BLaER1 (cell line): ENCODE results near the gene PFN1.

Experiments
- H3K27ac ChIP-seq: shearing (Covaris generic); formaldehyde crosslinking; 2 replicates; pipeline ENCODE4 v1.8.1; 2022
- H3K27me3 ChIP-seq: shearing (Covaris generic); formaldehyde crosslinking; 2 replicates; pipeline ENCODE4 v1.8.1; 2022
- H3K36me3 ChIP-seq: shearing (Covaris generic); formaldehyde crosslinking; 2 replicates; pipeline ENCODE4 v1.8.1; 2022
- H3K4me1 ChIP-seq: shearing (Covaris generic); formaldehyde crosslinking; 2 replicates; pipeline ENCODE4 v1.8.1; 2022
- H3K4me2 ChIP-seq: shearing (Covaris generic); formaldehyde crosslinking; 2 replicates; pipeline ENCODE4 v1.8.1; 2022
- H3K4me3 ChIP-seq: shearing (Covaris generic); formaldehyde crosslinking; 2 replicates; pipeline ENCODE4 v1.8.1; 2022
- H3K9ac ChIP-seq: shearing (Covaris generic); formaldehyde crosslinking; 2 replicates; pipeline ENCODE4 v1.8.1; 2022
- H3K9me3 ChIP-seq: shearing (Covaris generic); formaldehyde crosslinking; 2 replicates; pipeline ENCODE4 v1.8.1; 2022
- H4K20me1 ChIP-seq: shearing (Covaris generic); formaldehyde crosslinking; 2 replicates; pipeline ENCODE4 v1.8.1; 2022
- Cebpa-rat ChIP-seq: shearing (Covaris generic); IDR thresholded peaks from 2 replicates; pipeline ENCODE4 v1.8.1; 2022

Gene PFN1

DNA sequence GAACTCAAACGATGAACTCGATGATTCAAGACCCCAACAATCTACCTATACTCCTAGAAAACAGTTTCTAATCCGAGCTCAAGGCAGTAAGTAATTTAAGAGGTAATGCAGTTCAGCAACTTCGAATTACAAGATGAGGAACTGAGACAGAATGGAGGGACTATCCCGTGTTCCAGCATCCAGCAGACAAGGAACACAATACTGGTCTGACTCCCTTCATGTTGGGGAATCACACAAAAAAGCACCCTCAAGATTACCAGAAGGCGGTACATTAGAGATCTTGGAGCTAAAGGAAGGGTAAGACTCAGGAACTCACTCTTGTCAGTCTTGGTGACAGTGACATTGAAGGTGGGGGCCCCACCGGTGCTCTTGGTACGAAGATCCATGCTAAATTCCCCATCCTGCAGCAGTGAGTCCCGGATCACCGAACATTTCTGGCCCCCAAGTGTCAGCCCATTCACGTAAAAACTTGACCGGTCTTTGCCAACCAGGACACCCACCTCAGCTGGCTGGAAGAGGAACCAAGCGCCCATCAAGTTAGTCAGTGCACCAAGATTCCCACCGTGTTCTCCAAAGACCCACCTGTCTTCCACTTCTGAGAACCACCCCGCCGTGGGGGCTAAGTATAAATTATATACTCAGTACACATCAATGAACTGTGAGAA is 1.9 kb downstream of the PFN1 start:
- peaks cover 52% of the 10 kb centered on the region for H3K36me3 ChIP-seq
- TF ChIP-seq Cebpa-rat: no peak
- peak overlapping the region; percentile 99 for H3K9ac ChIP-seq
- no peaks in the 10 kb centered on the region for H3K9me3 ChIP-seq
- H3K4me3 ChIP-seq: peak overlapping the region; percentile 100
- H3K4me1 ChIP-seq: peaks cover 69% of the 10 kb centered on the region
- peak overlapping the region; percentile 99; the same call in 1 of the 2 replicates for H3K27ac ChIP-seq
- H3K4me2 ChIP-seq: peak overlapping the region; percentile 99
- peaks cover 69% of the 10 kb centered on the region for H4K20me1 ChIP-seq
- no peaks in the 10 kb centered on the region for H3K27me3 ChIP-seq

DNA sequence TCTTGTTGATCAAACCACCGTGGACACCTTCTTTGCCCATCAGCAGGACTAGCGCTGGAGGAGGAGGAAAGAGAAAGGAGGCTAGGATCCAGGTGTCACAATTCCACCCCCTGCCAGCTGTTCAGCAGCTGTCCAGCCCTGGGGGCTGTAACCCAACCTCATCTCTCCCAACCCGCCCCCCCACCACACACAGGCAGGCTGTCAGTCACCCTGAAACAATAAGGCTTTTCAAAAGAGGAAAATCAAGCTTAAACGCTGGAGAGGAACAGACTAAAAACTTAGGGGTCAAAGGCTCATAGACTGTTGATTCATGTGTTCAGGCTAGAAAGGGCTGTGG is 2.4 kb downstream of the PFN1 start:
- peak overlapping the region; percentile 99 for H3K9ac ChIP-seq
- no peak for TF ChIP-seq Cebpa-rat
- H3K4me3 ChIP-seq: peak overlapping the region; percentile 100
- peaks cover 74% of the 10 kb centered on the region for H4K20me1 ChIP-seq
- H3K4me2 ChIP-seq: peak overlapping the region; percentile 99
- H3K4me1 ChIP-seq: peaks cover 69% of the 10 kb centered on the region
- H3K9me3 ChIP-seq: no peaks in the 10 kb centered on the region
- H3K27ac ChIP-seq: no peak overlapping the region
- no peaks in the 10 kb centered on the region for H3K27me3 ChIP-seq
- peaks cover 52% of the 10 kb centered on the region for H3K36me3 ChIP-seq

DNA sequence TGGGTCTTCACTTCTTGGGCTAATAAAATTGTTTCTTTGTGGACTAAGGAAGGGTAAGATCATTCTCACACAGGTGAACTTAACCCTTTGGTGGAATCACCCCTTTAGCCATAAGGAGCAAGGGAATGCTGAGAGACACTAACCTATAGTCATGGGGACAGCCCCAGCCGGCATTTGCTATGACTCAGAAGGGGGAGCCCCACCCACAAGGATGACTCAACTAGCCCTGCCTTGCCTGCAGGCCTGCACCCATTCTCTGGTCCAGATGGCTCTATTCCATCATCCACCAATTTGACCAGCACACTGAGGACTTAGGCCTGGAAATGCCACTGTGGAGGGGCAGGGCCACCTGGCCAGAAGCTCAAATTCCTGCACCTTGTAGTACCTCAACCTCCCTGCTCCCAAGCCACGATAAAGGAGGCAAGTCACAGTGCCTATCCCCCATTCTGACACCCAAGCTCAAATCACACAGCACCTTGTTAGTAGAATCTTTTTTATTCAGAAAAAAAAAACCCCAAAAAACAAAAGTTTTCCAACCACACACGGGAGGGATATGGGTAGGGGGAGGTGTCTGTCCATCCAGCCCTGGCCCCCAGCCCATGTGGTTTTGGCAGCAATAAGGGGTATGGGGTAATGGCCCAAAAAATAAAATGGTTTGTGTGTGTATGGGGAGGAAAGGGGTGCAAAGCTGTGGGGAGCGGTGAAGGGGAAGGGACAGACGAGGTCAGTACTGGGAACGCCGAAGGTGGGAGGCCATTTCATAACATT is 3.0 kb downstream of the PFN1 start:
- peaks cover 65% of the 10 kb centered on the region for H3K4me1 ChIP-seq
- H3K27ac ChIP-seq: 0 out of 2 replicates have a peak overlapping the region, but pooled peaks have one; percentile 14
- H3K27me3 ChIP-seq: no peaks in the 10 kb centered on the region
- no peaks in the 10 kb centered on the region for H3K9me3 ChIP-seq
- TF ChIP-seq Cebpa-rat: no peak
- peak overlapping the region; percentile 99 for H3K4me2 ChIP-seq
- H3K4me3 ChIP-seq: peak overlapping the region; percentile 100
- peaks cover 52% of the 10 kb centered on the region for H3K36me3 ChIP-seq
- H3K9ac ChIP-seq: peak overlapping the region; percentile 55
- H4K20me1 ChIP-seq: peaks cover 74% of the 10 kb centered on the region

DNA sequence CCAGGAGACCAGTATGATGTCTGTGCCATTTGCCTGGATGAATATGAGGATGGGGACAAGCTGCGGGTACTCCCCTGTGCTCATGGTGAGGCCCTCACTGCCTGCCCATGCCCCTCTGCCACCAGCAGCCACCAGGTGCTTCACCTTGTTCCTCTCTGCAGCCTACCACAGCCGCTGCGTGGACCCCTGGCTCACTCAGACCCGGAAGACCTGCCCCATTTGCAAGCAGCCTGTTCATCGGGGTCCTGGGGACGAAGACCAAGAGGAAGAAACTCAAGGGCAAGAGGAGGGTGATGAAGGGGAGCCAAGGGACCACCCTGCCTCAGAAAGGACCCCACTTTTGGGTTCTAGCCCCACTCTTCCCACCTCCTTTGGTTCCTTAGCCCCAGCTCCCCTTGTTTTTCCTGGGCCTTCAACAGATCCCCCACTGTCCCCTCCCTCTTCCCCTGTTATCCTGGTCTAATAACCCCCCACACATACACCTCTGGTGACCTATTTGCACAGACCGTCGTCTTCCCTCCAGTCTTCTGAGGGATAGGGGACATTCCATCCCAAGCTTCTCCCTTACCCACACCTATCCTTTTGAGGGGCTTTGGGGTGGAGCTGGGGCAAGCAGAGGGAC is 3.7 kb downstream of the PFN1 start:
- peak overlapping the region; percentile 29; the same call in 1 of the 2 replicates for H3K27ac ChIP-seq
- no peaks in the 10 kb centered on the region for H3K27me3 ChIP-seq
- peak overlapping the region; percentile 100 for H3K4me3 ChIP-seq
- no peaks in the 10 kb centered on the region for H3K9me3 ChIP-seq
- H3K9ac ChIP-seq: peak overlapping the region; percentile 55
- H3K4me2 ChIP-seq: peak overlapping the region; percentile 99
- TF ChIP-seq Cebpa-rat: no peak
- peaks cover 74% of the 10 kb centered on the region for H4K20me1 ChIP-seq
- H3K4me1 ChIP-seq: peaks cover 62% of the 10 kb centered on the region
- H3K36me3 ChIP-seq: peaks cover 52% of the 10 kb centered on the region

DNA sequence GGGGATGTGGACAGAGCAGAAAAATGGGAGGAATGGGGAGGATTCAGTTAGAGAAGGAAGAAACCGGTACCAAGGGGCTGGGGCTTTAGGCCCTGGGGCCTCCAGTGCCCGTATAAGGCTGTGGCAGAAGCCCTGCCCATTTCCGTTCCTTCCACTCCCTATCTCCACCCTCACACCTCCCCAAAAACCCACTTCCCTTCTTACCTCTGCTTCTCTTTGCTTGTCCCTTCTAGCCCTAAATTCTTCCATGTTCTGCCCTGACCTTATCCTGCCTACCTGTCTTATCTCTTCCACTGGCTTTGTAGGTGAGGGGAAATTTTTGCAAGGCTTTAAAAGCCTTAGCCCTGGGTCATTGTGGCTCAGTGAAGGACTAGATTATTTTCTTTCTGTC is 4.2 kb downstream of the PFN1 start:
- peaks cover 52% of the 10 kb centered on the region for H3K36me3 ChIP-seq
- peak overlapping the region; percentile 29; the same call in 1 of the 2 replicates for H3K27ac ChIP-seq
- H4K20me1 ChIP-seq: peaks cover 74% of the 10 kb centered on the region
- TF ChIP-seq Cebpa-rat: no peak
- no peaks in the 10 kb centered on the region for H3K27me3 ChIP-seq
- no peaks in the 10 kb centered on the region for H3K9me3 ChIP-seq
- H3K4me2 ChIP-seq: peak overlapping the region; percentile 99
- H3K4me1 ChIP-seq: peaks cover 63% of the 10 kb centered on the region
- peak overlapping the region; percentile 55 for H3K9ac ChIP-seq
- H3K4me3 ChIP-seq: peak overlapping the region; percentile 100

DNA sequence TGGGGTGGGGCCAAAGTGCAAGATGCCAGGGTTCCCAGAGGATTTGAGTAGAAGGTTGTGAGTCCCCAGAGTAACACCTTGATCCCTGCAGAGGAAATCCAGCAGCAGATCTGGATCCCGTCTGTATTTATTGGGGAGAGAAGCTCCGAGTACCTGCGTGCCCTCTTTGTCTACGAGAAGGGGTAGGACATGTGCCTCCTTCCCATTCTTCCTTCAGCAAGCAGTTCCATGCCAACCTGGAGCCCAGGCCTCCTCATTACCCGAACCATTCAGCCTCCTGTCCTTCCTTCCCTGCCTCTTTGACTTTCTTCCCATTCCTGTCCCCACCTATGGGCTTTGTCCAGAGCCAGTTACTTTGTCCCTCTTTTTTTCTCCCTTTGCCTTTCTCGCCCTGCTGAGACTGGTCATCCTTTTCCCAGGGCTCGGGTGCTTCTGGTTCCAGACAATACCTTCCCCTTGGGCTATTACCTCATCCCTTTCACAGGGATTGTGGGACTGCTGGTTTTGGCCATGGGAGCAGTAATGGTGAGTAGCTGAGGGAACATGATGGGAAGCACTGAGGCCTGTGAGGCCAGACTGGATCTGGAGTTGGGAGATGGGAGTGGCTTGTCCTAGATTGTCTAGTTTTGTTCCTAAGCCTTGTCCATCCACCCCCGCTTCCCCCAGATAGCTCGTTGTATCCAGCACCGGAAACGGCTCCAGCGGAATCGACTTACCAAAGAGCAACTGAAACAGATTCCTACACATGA is 5.4 kb downstream of the PFN1 start:
- no peak for TF ChIP-seq Cebpa-rat
- Histone ChIP-seq H3K27me3 (no peaks in the 10 kb centered on the region), H3K27ac (0 out of 2 replicates have a peak overlapping the region, but pooled peaks have one; percentile 29), H3K9me3 (no peaks in the 10 kb centered on the region), H3K9ac (peak overlapping the region; percentile 55; the same call in 1 of the 2 replicates), H3K4me3 (no peak overlapping the region), H3K4me2 (peak overlapping the region; percentile 99), H4K20me1 (peaks cover 77% of the 10 kb centered on the region), H3K36me3 (peaks cover 60% of the 10 kb centered on the region), H3K4me1 (peaks cover 75% of the 10 kb centered on the region)

DNA sequence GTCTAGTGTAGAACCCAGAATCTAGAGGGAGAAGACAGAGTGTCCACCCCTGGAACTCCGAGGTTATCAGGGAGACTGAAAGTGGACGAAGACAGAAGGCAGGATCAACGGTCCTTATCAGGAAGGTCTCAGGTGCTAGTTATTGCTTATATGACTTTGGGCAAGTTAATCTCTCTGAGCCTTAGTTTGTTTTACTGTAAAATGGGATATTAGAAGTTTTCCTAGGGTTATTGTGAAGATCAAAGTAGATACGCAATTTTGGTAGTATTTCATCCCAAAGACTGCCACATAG is 7.1 kb downstream of the PFN1 start:
- Histone ChIP-seq H3K36me3 (peaks cover 71% of the 10 kb centered on the region), H3K4me3 (peak overlapping the region; percentile 89), H3K27me3 (no peaks in the 10 kb centered on the region), H3K4me2 (peak overlapping the region; percentile 99), H3K4me1 (peaks cover 81% of the 10 kb centered on the region), H3K9me3 (no peaks in the 10 kb centered on the region), H4K20me1 (peaks cover 60% of the 10 kb centered on the region), H3K27ac (peak overlapping the region; percentile 96), H3K9ac (peak overlapping the region; percentile 98)
- no peak for TF ChIP-seq Cebpa-rat

DNA sequence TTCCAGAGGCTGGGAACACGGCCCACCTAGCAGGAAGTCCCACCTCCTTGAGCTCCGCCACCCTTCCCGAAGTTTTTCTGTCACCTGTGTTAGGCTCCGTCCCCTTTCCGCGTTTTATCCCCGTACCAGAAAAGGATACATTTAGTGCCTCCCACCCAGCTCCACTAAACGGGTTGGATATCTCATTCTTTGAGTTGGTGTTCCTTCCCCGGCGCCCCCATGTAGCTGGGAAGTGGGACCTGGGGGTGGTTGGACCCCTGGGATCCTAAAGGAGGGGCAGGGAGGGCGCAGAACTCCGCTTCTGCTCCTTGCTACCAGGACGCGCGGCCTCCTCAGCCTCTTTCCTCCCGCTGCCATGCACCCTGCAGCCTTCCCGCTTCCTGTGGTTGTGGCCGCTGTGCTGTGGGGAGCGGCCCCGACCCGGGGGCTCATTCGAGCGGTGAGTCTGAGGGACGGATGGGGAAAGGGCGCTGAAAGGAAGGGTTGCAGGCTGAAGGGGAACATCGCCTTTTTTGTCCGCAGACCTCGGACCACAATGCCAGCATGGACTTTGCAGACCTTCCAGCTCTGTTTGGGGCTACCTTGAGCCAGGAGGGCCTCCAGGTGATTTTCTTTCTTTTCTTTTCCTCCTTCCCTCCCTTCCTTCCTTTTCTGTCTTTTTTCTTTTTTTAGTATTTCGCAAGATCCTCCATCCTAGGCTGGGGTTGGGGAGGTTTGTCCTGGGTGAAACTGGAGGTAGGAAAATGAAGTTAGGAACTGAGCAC is 7.6 kb downstream of the PFN1 start:
- Histone ChIP-seq H3K9me3 (no peaks in the 10 kb centered on the region), H3K4me2 (peak overlapping the region; percentile 99), H3K4me1 (peaks cover 76% of the 10 kb centered on the region), H3K9ac (peak overlapping the region; percentile 98), H3K36me3 (peaks cover 71% of the 10 kb centered on the region), H3K4me3 (peak overlapping the region; percentile 89), H3K27me3 (no peaks in the 10 kb centered on the region), H3K27ac (peak overlapping the region; percentile 96), H4K20me1 (peaks cover 55% of the 10 kb centered on the region)
- peak; percentile 73; the same call in 1 of the 2 replicates for TF ChIP-seq Cebpa-rat
